Stimulated activated CD4-positive, alpha-beta T cell treated with anti-CD3 and anti-CD28 coated beads, TNF-alpha, amount 100 ng/mL, for 24 hours (primary cell): ENCODE results near the gene TBC1D10B.
A peak's percentile ranks its signal among the peaks of the same experiment; 100 is the strongest.
"Not testable (repeated sequence)": the region's sequence is repeated elsewhere in the genome, so short reads cannot be mapped to it uniquely, and the experiment has no call there.

Experiments used
- DNase-seq, 3 experiments: peaks; one replicate each; pipeline ENCODE4 v3.0.0-alpha.2; 2020; ENCODE audit warnings: low read depth in 3 of 3

Gene TBC1D10B

DNA sequence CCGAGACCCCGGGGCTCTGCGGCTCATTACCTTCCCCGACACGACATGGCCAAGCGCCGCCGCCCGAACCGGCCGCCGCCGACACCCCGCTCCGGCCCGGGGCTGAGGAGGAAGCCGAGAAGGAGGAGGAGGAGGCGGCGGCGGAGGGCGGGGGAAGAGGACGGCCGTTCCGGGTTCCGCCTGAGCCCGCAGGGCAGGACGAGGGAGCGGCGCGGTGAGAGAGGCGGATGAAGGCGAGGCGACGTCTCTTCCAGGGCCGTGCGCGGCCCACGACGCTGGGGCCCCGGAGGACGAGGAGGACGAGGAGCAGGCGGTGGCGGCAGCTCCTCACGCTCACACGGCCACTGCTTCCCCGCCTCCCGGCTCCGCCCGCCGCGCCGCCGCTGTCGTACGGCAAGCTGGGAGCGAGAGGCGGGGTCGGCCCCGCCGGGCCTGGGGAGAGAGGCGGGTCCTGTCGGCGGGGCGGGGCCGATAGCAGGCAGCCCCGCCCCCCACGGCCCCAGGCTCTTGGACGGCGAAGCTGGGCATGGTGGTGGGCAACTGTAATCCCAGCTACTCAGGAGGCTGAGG is 35.2 kb downstream of the TBC1D10B start:
- DNase-seq, result peak; percentile 61 to 81 (median 68)

DNA sequence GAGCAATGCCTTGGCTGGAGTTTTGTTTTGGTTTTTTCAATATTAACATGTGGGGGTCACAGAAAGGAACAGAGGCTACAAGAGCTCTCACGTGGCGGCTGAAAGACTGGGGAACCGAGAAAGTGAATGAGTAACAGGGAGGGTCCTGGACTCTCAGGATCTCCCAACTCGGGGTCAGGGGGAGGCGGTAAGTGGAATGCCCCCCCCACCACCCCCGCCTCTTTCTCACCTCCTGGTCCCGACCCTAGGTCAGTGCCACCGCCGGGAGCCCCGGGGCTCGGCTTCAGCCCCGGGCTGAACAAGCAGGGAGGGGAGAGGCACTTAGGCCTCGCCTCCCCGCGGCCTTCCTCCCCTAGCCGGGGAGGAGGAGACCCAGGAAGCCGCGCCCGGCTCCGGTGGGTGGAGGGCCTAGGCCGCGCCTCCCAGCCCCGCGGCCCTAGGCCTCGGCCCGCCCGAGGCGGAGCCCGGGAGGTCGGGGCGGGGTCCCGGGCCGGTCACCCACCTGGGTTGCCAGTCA is 35.8 kb downstream of the TBC1D10B start:
- peak; percentile 63 to 85 (median 68) for DNase-seq

DNA sequence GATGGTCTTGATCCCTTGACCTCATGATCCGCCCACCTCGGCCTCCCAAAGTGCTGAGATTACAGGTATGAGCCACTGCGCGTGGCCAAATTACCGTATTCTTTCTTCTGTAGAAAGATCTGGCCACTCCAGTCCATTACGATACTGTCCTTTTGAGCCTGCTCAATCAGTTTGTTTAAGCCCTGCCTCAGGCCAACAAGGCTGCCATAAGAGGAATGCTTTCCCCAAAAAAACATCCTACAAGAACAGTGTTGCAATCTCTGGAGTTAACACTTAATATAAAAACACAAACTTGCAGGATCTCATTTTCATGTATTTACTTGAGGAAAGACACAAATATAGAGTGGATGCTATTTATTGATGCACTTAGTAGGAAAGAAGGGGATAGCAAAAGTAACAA is 46.1 kb downstream of the TBC1D10B start:
- DNase-seq, result not testable (repeated sequence)

DNA sequence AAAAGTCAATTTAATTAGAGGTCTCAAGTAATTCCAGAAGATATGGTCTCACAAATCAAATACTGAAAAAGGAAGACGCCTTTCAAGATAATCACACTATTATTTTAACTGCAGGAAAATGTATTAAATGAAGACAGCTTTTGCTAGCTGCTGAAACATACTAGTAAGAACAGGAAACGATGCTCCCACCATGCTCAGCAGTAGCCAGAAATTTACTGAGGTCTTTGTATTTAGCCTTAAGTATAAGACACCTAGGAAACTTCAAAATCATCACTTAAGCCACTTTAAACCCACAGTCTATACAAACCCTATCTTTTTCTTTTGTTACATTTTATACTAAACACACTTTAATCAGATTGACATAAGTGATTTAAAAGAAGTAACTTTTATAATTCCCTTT is 51.6 kb downstream of the TBC1D10B start:
- not testable (repeated sequence) for DNase-seq

DNA sequence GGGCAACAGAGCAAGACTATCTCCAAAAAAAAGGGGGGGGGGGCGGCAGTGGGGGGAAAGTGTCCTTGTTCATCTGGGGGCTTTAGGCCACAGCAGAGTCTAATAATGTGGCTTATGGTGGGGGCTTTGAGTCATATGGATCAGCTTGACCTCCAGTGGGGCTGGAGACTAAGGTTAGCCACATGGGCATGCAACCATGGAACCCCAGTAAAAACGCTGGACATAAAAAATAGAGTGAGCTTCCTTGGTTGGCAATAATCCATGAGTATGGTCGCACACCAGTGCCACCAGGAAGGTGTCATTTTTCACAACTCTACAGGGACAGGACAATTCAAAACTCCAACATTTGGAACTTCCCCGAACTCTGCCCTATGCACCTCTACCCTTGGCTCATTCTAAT is 59.4 kb downstream of the TBC1D10B start:
- not testable (repeated sequence) for DNase-seq

DNA sequence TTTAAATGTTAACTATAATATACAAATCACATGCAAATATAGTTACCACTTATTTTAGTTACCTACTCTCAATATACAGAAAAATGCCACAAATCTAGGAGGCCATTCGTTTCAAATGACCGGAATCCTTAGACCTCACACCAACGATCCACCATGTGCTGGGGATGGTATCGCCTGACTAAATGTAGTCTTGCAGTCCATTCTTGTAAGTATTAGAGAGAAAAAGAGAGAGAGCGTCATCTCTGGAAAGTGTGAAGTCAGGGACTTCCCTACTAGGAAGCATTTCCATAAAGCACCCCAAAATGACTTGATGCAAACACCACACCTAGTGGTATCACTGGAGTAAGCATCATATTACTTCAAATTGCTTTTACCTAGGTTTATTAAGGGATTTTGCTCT is 61.0 kb downstream of the TBC1D10B start:
- not testable (repeated sequence) for DNase-seq
